Colonic mucosa (tissue), 4 donors: ENCODE results near the gene CACNB4. TPM values are rescaled to one million over a fixed set of nuclear protein-coding genes. Genes with fewer than 3 reads are reported as not detected.
A peak's percentile ranks its signal among the peaks of the same experiment; 100 is the strongest.

Experiments
- DNase-seq: peaks from one replicate; pipeline ENCODE4 v3.0.0-alpha.2; 2020
- H3K27ac ChIP-seq: fragments of 200-600 bp; one replicate; pipeline ENCODE4 v1.8.0; 2021
- H3K27me3 ChIP-seq: fragments of 200-600 bp; one replicate; pipeline ENCODE4 v1.8.0; 2021
- H3K36me3 ChIP-seq: fragments of 200-600 bp; one replicate; pipeline ENCODE4 v1.8.0; 2021
- H3K4me1 ChIP-seq: fragments of 200-600 bp; one replicate; pipeline ENCODE4 v1.8.0; 2021; ENCODE audit warnings: mild to moderate bottlenecking
- H3K4me3 ChIP-seq: fragments of 200-600 bp; one replicate; pipeline ENCODE4 v1.8.0; 2021
- H3K9ac ChIP-seq, 2 donors: one replicate each; pipeline ENCODE4 v1.7.0; 2013; ENCODE audit warnings: control low read depth in 2 of 2, low read depth in 2 of 2, low read length in 2 of 2
- H3K9me3 ChIP-seq: fragments of 200-600 bp; one replicate; pipeline ENCODE4 v1.8.0; 2021
- CTCF ChIP-seq: fragments of 200-600 bp; IDR thresholded peaks from one replicate; pipeline ENCODE4 v1.8.0; 2022; ENCODE audit warnings: antibody characterized with exemption, mild to moderate bottlenecking
- intact Hi-C: fragments of 100-400 bp; cut with DNase I; formaldehyde crosslinking; loops from one replicate; pipeline ENCODE4 v1.14.1; 2022
- total RNA-seq, 2 donors: library from RNA; stranded (reverse); fragmentation: NEBNext Ultra II Directional in 1 of 2; extraction: Animal tissue kit (Norgen Biotek cat#: 25700) in 1 of 2; gene quantifications; one replicate each; pipeline ENCODE4 v1.2.1, GENCODE V29; 2021
- donor health status: healthy.
- donor health status: DM: no; HTN: no; CAD: no.
- donor health status: DM: no; HTN: no; CAD: no.

CACNB4 gene
- total RNA-seq, 2 donors from 2014 or later, result 0.44 to 1.0 TPM

- intact Hi-C loops, result no loop called here
- TF ChIP-seq CTCF, result no peak
- Histone ChIP-seq H3K27me3 (peaks cover 21% of the 10 kb centered on the region), H3K4me1 (peaks cover under 1% of the 10 kb centered on the region), H3K4me3 (no peak overlapping the region), H3K9me3 (no peaks in the 10 kb centered on the region), H3K9ac (no peak overlapping the region), H3K36me3 (no peaks in the 10 kb centered on the region), H3K27ac (no peak overlapping the region)
- DNase-seq, result no peak
Observed at GRCh38 chr2:152103271-152103670, 4.4 kb upstream of the CACNB4 start.

GRCh38 chr2:152100961-152101360 is 2.1 kb upstream of the CACNB4 start:
- H3K27me3 ChIP-seq, result peaks cover 30% of the 10 kb centered on the region
- DNase-seq, result no peak
- H3K4me3 ChIP-seq, result no peak overlapping the region
- no peaks in the 10 kb centered on the region for H3K9me3 ChIP-seq
- no peak for TF ChIP-seq CTCF
- peaks cover 5% of the 10 kb centered on the region for H3K4me1 ChIP-seq
- H3K9ac ChIP-seq, result no peak overlapping the region
- H3K36me3 ChIP-seq, result no peaks in the 10 kb centered on the region
- no peak overlapping the region for H3K27ac ChIP-seq
- intact Hi-C loops, result no loop called here

GRCh38 chr2:152099367-152100050 is 665 bp upstream of the CACNB4 start:
- H3K4me3 ChIP-seq, result peak overlapping the region; percentile 49
- no peaks in the 10 kb centered on the region for H3K36me3 ChIP-seq
- H3K4me1 ChIP-seq, result peaks cover 5% of the 10 kb centered on the region
- H3K9ac ChIP-seq, result peak overlapping the region in 1 of 2 donors; percentile 55
- H3K9me3 ChIP-seq, result no peaks in the 10 kb centered on the region
- no peak overlapping the region for H3K27ac ChIP-seq
- DNase-seq, result peak; percentile 17
- peaks cover 30% of the 10 kb centered on the region for H3K27me3 ChIP-seq
- intact Hi-C loops, result no loop called here
- TF ChIP-seq CTCF, result no peak

- Histone ChIP-seq H3K4me3 (peak overlapping the region; percentile 49), H3K36me3 (no peaks in the 10 kb centered on the region), H3K9ac (peak overlapping the region in 1 of 2 donors; percentile 29), H3K9me3 (no peaks in the 10 kb centered on the region), H3K4me1 (peaks cover 5% of the 10 kb centered on the region), H3K27ac (no peak overlapping the region), H3K27me3 (peaks cover 30% of the 10 kb centered on the region)
- intact Hi-C loops, result no loop called here
- peak; percentile 25 for DNase-seq
- no peak for TF ChIP-seq CTCF
Observed at GRCh38 chr2:152097801-152098495, 896 bp downstream of the CACNB4 start.

- peaks cover 5% of the 10 kb centered on the region for H3K4me1 ChIP-seq
- intact Hi-C loops, result no loop called here
- no peak overlapping the region for H3K27ac ChIP-seq
- no peaks in the 10 kb centered on the region for H3K36me3 ChIP-seq
- H3K9me3 ChIP-seq, result no peaks in the 10 kb centered on the region
- H3K9ac ChIP-seq, result peak overlapping the region in 1 of 2 donors; percentile 18
- no peak for DNase-seq
- no peak for TF ChIP-seq CTCF
- H3K27me3 ChIP-seq, result peaks cover 30% of the 10 kb centered on the region
- peak overlapping the region; percentile 49 for H3K4me3 ChIP-seq
Observed at GRCh38 chr2:152097290-152097800, 1.5 kb downstream of the CACNB4 start.
